PC-3 (cell line): ENCODE results near the gene PSAPL1.

Source experiments
- CTCF ChIP-seq: fragments of 300-600 bp; sonication (generic); conservative IDR thresholded peaks from 2 replicates; pipeline ENCODE4 v1.5.1; 2017; ENCODE audit warnings: antibody characterized with exemption, low read depth, mild to moderate bottlenecking, low read length
- EZH2 ChIP-seq: fragments of 300-600 bp; sonication (generic); IDR thresholded peaks from one replicate; pipeline ENCODE4 v1.6.1; 2017; ENCODE audit warnings: antibody characterized with exemption, mild to moderate bottlenecking, low read length; ENCODE audit not compliant: unreplicated experiment

- no peak for TF ChIP-seq EZH2
- TF ChIP-seq CTCF, result no peak
These were observed 50.5 kb downstream of the PSAPL1 start for GRCh38 chr4:7384003-7384928.
